ENCODE results near the gene SPAG8. TPM values are rescaled to one million over a fixed set of nuclear protein-coding genes. Genes with fewer than 3 reads are reported as not detected.

The SPAG8 gene
- total and polyA plus RNA-seq, 11 donors = 0.58 to 4.2 (median 2.5) TPM

DNA sequence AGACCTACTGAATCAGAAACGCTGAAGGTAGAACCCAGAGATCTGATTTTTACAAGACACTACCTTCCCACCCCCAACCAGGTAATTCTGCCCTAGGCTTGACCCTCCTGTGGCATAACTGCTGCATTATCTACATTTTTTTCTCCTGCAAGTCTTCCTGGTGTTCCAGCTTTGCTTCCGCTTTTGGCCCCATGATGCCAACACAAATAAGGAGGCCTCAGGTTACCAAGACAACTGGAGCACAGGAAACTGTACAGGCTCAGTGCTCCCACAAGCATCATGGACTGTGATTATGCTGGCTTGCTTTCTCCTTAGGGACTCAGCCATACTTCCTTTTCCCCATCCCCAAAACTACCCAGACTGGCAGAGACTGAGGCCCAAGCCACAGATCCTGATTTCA is 51.4 kb downstream of the SPAG8 start:
- intact Hi-C loops (cut with DNase I) = no loop called here
- Histone ChIP-seq H3K27ac (no peak overlapping the region), H3K9me3 (no peaks in the 10 kb centered on the region), H3K36me3 (peaks cover 0 to under 1% (median 0%) of the 10 kb centered on the region in 9 donors), H3K4me3 (no peak overlapping the region), H3K27me3 (no peaks in the 10 kb centered on the region), H3K4me1 (peaks cover 0 to 38% (median 25%) of the 10 kb centered on the region in 12 donors)
- ATAC-seq = no peak
- no peak for DNase-seq
- 69 to 78% (median 76%) methylated on average over 2 of the region's 2 CpGs for WGBS, 4 donors
- TF ChIP-seq CTCF (IDR thresholded peaks at IDR 0.05) (no peak), POLR2A (IDR thresholded peaks at IDR 0.05) (no peak)

- no peak for TF ChIP-seq POLR2A (IDR thresholded peaks at IDR 0.05)
- TF ChIP-seq CTCF (IDR thresholded peaks at IDR 0.05) = no peak
- peaks cover 0 to 38% (median 26%) of the 10 kb centered on the region in 12 donors for H3K4me1 ChIP-seq
- DNase-seq = no peak
- peaks cover 0 to 8% (median 3%) of the 10 kb centered on the region in 9 donors for H3K36me3 ChIP-seq
- H3K27ac ChIP-seq = no peak overlapping the region
- H3K4me3 ChIP-seq = no peak overlapping the region
- H3K9me3 ChIP-seq = no peaks in the 10 kb centered on the region
- no peaks in the 10 kb centered on the region for H3K27me3 ChIP-seq
- WGBS, 4 donors = 95 to 98% (median 98%) methylated on average over 4 of the region's 4 CpGs
- intact Hi-C loops (cut with DNase I) = loop anchor here in 1 of 10 donors (10.0 kb wide), 1 partner anchor 55 kb away; the partner anchor contains the start of genes HINT2 and SPAG8
- ATAC-seq = no peak
These were observed 52.3 kb downstream of the SPAG8 start for GRCh38 chr9:35759795-35760194.

Other genes with a start within 250 kb of the SPAG8 start
- 10 to 100 TPM; 19.8 to 47.6 (median 24.5) TPM for gene TESK1, start 207.0 kb downstream of the SPAG8 start, total RNA-seq
- gene TESK1, start 207.0 kb downstream of the SPAG8 start, polyA plus RNA-seq = 10 to 100 TPM; 33.3 to 40.8 TPM
- gene CD72, start 193.8 kb downstream of the SPAG8 start, total RNA-seq = 1 to 10 TPM in 4 of 9 donors, under 1 TPM in 3, not detected in 2; 0.46 to 10.0 (median 1.2) TPM
- gene CD72, start 193.8 kb downstream of the SPAG8 start, polyA plus RNA-seq = under 1 TPM; 0.38 to 0.76 TPM
- 1 to 10 TPM in 1 of 9 donors, under 1 TPM in 2, not detected in 6; 0.47 to 4.2 (median 0.54) TPM for gene SIT1, start 161.3 kb downstream of the SPAG8 start, total RNA-seq
- gene SIT1, start 161.3 kb downstream of the SPAG8 start, polyA plus RNA-seq = under 1 TPM in 1 of 2 donors, not detected in 1; 0.19 TPM
- gene RMRP, start 154.2 kb downstream of the SPAG8 start, total RNA-seq = over 10,000 TPM in 3 of 9 donors, 1,000 to 10,000 TPM in 5, 100 to 1,000 TPM in 1; 462 to 18,741 (median 5,764) TPM
- gene RMRP, start 154.2 kb downstream of the SPAG8 start, polyA plus RNA-seq = 100 to 1,000 TPM; 118 to 429 TPM
- 10 to 100 TPM; 35.5 to 78.5 (median 43.8) TPM for gene CCDC107, start 154.0 kb downstream of the SPAG8 start, total RNA-seq
- 100 to 1,000 TPM in 1 of 2 donors, 10 to 100 TPM in 1; 70.1 to 116 TPM for gene CCDC107, start 154.0 kb downstream of the SPAG8 start, polyA plus RNA-seq
- 1 to 10 TPM in 1 of 9 donors, under 1 TPM in 8; 0.11 to 1.2 (median 0.27) TPM for gene ARHGEF39, start 147.1 kb downstream of the SPAG8 start, total RNA-seq
- gene ARHGEF39, start 147.1 kb downstream of the SPAG8 start, polyA plus RNA-seq = under 1 TPM; 0.12 to 0.30 TPM
- gene CA9, start 138.3 kb downstream of the SPAG8 start, total RNA-seq = 10 to 100 TPM in 1 of 9 donors, 1 to 10 TPM in 1, under 1 TPM in 1, not detected in 6; 0.47 to 13.9 (median 2.3) TPM
- gene CA9, start 138.3 kb downstream of the SPAG8 start, polyA plus RNA-seq = under 1 TPM; 0.23 to 0.54 TPM
- 1,000 to 10,000 TPM in 3 of 9 donors, 100 to 1,000 TPM in 6; 621 to 1,314 (median 858) TPM for gene TPM2, start 122.3 kb downstream of the SPAG8 start, total RNA-seq
- 1,000 to 10,000 TPM in 1 of 2 donors, 100 to 1,000 TPM in 1; 761 to 2,450 TPM for gene TPM2, start 122.3 kb downstream of the SPAG8 start, polyA plus RNA-seq
- 100 to 1,000 TPM; 193 to 373 (median 261) TPM for gene TLN1, start 80.1 kb downstream of the SPAG8 start, total RNA-seq
- gene TLN1, start 80.1 kb downstream of the SPAG8 start, polyA plus RNA-seq = 100 to 1,000 TPM; 152 to 241 TPM
- gene CREB3, start 79.6 kb downstream of the SPAG8 start, total RNA-seq = 10 to 100 TPM; 16.1 to 38.0 (median 25.5) TPM
- gene CREB3, start 79.6 kb downstream of the SPAG8 start, polyA plus RNA-seq = 10 to 100 TPM; 26.7 to 49.4 TPM
- 10 to 100 TPM; 52.1 to 93.8 (median 65.5) TPM for gene GBA2, start 63.0 kb downstream of the SPAG8 start, total RNA-seq
- 10 to 100 TPM; 54.1 to 96.2 TPM for gene GBA2, start 63.0 kb downstream of the SPAG8 start, polyA plus RNA-seq
- gene RGP1, start 63.0 kb downstream of the SPAG8 start, total RNA-seq = 10 to 100 TPM; 25.4 to 38.8 (median 32.7) TPM
- 10 to 100 TPM; 14.7 to 29.8 TPM for gene RGP1, start 63.0 kb downstream of the SPAG8 start, polyA plus RNA-seq
- gene MSMP, start 58.0 kb downstream of the SPAG8 start, total RNA-seq = not detected
- under 1 TPM in 1 of 2 donors, not detected in 1; 0.26 TPM for gene MSMP, start 58.0 kb downstream of the SPAG8 start, polyA plus RNA-seq
- 10 to 100 TPM; 15.2 to 36.4 (median 23.7) TPM for gene NPR2, start 20.7 kb downstream of the SPAG8 start, total RNA-seq
- 10 to 100 TPM; 10.2 to 14.5 TPM for gene NPR2, start 20.7 kb downstream of the SPAG8 start, polyA plus RNA-seq
- 10 to 100 TPM; 48.7 to 77.5 (median 57.4) TPM for gene HINT2, start 2.8 kb upstream of the SPAG8 start, total RNA-seq
- gene HINT2, start 2.8 kb upstream of the SPAG8 start, polyA plus RNA-seq = 100 to 1,000 TPM in 1 of 2 donors, 10 to 100 TPM in 1; 51.4 to 139 TPM
- not detected for gene FAM221B, start 16.5 kb upstream of the SPAG8 start, total RNA-seq
- not detected for gene FAM221B, start 16.5 kb upstream of the SPAG8 start, polyA plus RNA-seq
- 10 to 100 TPM; 10.8 to 21.4 (median 18.2) TPM for gene TMEM8B, start 17.0 kb upstream of the SPAG8 start, total RNA-seq
- 1 to 10 TPM; 7.9 to 8.1 TPM for gene TMEM8B, start 17.0 kb upstream of the SPAG8 start, polyA plus RNA-seq
- gene OR13J1, start 58.1 kb upstream of the SPAG8 start, total RNA-seq = not detected
- not detected for gene OR13J1, start 58.1 kb upstream of the SPAG8 start, polyA plus RNA-seq
- 1 to 10 TPM in 8 of 9 donors, under 1 TPM in 1; 0.97 to 9.5 (median 4.4) TPM for gene HRCT1, start 93.9 kb upstream of the SPAG8 start, total RNA-seq
- 1 to 10 TPM; 3.7 to 6.3 TPM for gene HRCT1, start 93.9 kb upstream of the SPAG8 start, polyA plus RNA-seq
- 10 to 100 TPM in 2 of 9 donors, 1 to 10 TPM in 7; 4.1 to 10.3 (median 6.8) TPM for gene SPAAR, start 97.2 kb upstream of the SPAG8 start, total RNA-seq
- 10 to 100 TPM in 1 of 2 donors, 1 to 10 TPM in 1; 7.4 to 11.3 TPM for gene SPAAR, start 97.2 kb upstream of the SPAG8 start, polyA plus RNA-seq
- not detected for gene OR2S2, start 145.9 kb upstream of the SPAG8 start, total RNA-seq
- gene OR2S2, start 145.9 kb upstream of the SPAG8 start, polyA plus RNA-seq = not detected
- gene RECK, start 224.7 kb upstream of the SPAG8 start, total RNA-seq = 10 to 100 TPM in 1 of 9 donors, 1 to 10 TPM in 8; 3.1 to 10.2 (median 4.9) TPM
- 1 to 10 TPM; 2.5 to 3.7 TPM for gene RECK, start 224.7 kb upstream of the SPAG8 start, polyA plus RNA-seq